ENCODE results near the gene PARD3. TPM values are rescaled to one million over a fixed set of nuclear protein-coding genes. Genes with fewer than 3 reads are reported as not detected.

Gene PARD3
- total RNA-seq, 4 donors from 2014 or later, result 150 to 172 (median 165) TPM

DNA sequence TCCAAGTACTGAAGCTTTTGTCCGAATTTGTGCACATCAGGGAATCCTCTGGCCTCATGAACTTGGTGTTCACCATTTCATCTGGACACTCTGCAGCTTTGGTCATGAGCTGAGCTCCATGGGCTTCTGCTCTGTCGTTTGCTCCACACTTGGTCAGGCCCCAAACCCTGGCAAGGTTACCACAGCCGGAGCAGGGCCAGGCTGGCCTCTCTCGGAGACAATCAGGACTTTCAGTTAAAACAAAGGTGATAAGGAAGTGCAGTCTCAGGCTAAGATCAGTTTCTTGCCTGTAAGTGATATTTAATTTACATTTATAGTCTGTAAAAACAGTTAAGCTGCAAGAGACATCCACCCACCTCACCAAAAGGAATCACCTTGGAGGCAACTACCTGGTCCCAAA, 558.9 kb downstream of the PARD3 start:
- WGBS, 2 donors, result 92 to 95% methylated on average over 4 of the region's 4 CpGs
- intact Hi-C loops (cut with DNase I; ENCODE audit: low total_unique reads), result no loop called here
- no peak overlapping the region for H3K4me3 ChIP-seq (ENCODE audit: low read depth, poor library complexity, severe bottlenecking)
- TF ChIP-seq POLR2A (IDR thresholded peaks at IDR 0.05), result no peak
- TF ChIP-seq, protein P1, sequence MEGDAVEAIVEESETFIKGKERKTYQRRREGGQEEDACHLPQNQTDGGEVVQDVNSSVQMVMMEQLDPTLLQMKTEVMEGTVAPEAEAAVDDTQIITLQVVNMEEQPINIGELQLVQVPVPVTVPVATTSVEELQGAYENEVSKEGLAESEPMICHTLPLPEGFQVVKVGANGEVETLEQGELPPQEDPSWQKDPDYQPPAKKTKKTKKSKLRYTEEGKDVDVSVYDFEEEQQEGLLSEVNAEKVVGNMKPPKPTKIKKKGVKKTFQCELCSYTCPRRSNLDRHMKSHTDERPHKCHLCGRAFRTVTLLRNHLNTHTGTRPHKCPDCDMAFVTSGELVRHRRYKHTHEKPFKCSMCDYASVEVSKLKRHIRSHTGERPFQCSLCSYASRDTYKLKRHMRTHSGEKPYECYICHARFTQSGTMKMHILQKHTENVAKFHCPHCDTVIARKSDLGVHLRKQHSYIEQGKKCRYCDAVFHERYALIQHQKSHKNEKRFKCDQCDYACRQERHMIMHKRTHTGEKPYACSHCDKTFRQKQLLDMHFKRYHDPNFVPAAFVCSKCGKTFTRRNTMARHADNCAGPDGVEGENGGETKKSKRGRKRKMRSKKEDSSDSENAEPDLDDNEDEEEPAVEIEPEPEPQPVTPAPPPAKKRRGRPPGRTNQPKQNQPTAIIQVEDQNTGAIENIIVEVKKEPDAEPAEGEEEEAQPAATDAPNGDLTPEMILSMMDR (IDR thresholded peaks at IDR 0.05), result no peak
- DNase-seq (ENCODE audit: low spot score in 2 of 2), result no peak

DNA sequence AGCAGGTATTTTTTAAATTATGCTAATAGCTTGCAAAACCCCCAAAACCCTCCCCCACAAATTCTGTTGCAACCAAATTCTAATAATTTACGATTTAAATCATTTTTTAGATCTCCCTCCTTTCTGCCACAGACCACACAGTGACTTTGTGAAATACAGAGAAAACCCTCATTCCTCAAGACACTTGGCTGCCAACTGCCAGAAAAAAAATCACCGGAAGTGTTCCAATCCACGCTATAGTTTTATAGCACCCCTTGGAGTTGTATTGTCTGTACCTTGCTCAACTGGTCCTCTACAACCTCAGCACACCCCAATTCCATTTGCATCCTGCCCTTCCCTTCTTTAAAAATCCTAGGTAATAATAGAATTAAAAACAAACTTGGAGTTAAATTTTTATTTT, 560.1 kb downstream of the PARD3 start:
- TF ChIP-seq, protein P1 (IDR thresholded peaks at IDR 0.05), result no peak
- TF ChIP-seq POLR2A (IDR thresholded peaks at IDR 0.05), result no peak
- intact Hi-C loops (cut with DNase I; ENCODE audit: low total_unique reads), result no loop called here
- 45 to 54% methylated on average over 3 of the region's 3 CpGs for WGBS, 2 donors

DNA sequence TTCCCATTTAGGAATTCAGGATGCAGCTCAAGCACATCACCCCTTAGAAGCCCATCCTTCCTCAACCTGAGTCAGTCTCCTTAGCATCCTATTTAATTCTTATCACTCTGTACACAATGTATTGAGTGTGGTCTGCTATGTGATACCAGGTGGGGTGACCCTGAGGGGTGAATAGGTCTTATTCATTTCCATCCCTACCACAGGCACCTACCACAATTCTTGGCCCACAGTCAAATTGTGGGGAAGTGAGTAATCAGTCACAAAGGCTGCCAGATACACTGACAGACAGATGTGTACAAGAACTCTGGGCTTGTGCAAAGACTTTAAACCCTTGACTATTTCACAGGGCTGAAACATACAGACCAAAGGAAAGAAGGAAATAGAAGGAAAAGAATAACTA, 560.5 kb downstream of the PARD3 start:
- no peak for TF ChIP-seq POLR2A (IDR thresholded peaks at IDR 0.05)
- TF ChIP-seq, protein P1 (IDR thresholded peaks at IDR 0.05), result no peak
- intact Hi-C loops (cut with DNase I; ENCODE audit: low total_unique reads), result no loop called here
- DNase-seq (ENCODE audit: low spot score in 2 of 2), result no peak
- no peak overlapping the region for H3K4me3 ChIP-seq (ENCODE audit: low read depth, poor library complexity, severe bottlenecking)

More for the DNA sequence above, 560.1 kb downstream of the PARD3 start:
- no peak overlapping the region for H3K4me3 ChIP-seq (ENCODE audit: low read depth, poor library complexity, severe bottlenecking)
- DNase-seq (ENCODE audit: low spot score in 2 of 2), result no peak

DNA sequence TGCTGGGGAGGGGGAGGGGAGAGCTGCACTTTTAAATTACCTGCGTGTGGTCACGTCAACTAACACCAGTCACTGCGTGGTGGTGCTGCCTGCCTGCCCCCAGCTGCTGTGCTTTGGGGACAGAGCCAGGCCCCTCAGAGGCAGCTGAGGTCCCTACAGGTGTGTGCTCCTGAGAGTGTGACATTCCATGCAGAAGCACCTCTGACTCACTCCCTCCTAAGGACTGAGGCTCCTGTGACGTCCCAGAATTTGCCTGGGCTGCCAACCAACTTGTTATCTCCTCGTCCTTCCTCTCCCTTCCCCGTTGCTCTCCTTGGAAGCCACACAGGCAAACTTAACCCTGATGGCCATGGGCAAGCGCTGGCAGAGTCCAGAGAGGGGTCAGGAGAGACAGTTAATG, 563.0 kb downstream of the PARD3 start:
- intact Hi-C loops (cut with DNase I; ENCODE audit: low total_unique reads), result no loop called here
- TF ChIP-seq, protein P1 (IDR thresholded peaks at IDR 0.05), result no peak
- TF ChIP-seq POLR2A (IDR thresholded peaks at IDR 0.05), result no peak
- WGBS, 2 donors, result 66 to 71% methylated on average over 7 of the region's 7 CpGs
- H3K4me3 ChIP-seq (ENCODE audit: low read depth, poor library complexity, severe bottlenecking), result no peak overlapping the region
- no peak for DNase-seq (ENCODE audit: low spot score in 2 of 2)

DNA sequence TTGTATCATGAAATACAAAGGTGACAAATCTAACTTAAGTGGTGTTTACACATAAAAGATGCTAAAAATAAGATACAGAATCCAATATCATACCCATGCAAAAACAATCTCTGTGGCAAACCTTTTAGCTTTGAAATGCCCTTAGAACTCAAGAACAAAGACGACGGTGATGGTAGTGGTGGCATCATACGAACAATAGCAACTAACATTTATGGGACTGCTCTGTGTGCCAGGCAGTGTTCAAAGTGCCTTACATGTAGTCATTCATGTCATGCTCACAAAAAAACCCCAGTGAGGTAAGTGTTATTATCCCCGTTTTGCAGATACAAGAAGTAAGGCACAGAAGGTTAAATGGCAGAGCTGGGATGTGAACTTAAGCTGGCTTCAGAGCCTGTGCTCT, 563.9 kb downstream of the PARD3 start:
- no peak for DNase-seq (ENCODE audit: low spot score in 2 of 2)
- TF ChIP-seq POLR2A (IDR thresholded peaks at IDR 0.05), result no peak
- TF ChIP-seq, protein P1 (IDR thresholded peaks at IDR 0.05), result no peak
- no peak overlapping the region for H3K4me3 ChIP-seq (ENCODE audit: low read depth, poor library complexity, severe bottlenecking)
- WGBS, 2 donors, result 90 to 92% methylated on average over 4 of the region's 4 CpGs
- intact Hi-C loops (cut with DNase I; ENCODE audit: low total_unique reads), result no loop called here

DNA sequence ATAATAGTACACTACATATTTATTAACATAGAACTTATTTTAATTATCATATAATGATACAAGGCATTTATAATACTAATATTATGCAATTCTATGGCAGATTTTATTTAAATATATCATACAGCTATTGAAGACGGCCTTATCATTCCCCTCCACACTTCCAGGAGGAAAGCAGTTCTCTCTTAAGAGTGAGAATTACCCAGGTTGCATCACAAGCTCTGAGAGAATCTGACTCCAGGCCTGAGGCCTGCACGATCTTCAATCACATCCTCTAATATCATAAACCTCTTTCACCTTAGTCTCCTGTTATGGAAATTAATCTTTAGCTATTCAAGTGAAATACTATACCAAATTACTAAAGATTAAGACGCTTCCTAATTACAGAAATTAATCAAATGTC, 564.4 kb downstream of the PARD3 start:
- 85 to 91% methylated on average over 3 of the region's 3 CpGs for WGBS, 2 donors
- no peak for DNase-seq (ENCODE audit: low spot score in 2 of 2)
- TF ChIP-seq, protein P1 (IDR thresholded peaks at IDR 0.05), result no peak
- TF ChIP-seq POLR2A (IDR thresholded peaks at IDR 0.05), result no peak
- intact Hi-C loops (cut with DNase I; ENCODE audit: low total_unique reads), result no loop called here
- no peak overlapping the region for H3K4me3 ChIP-seq (ENCODE audit: low read depth, poor library complexity, severe bottlenecking)
